IMR-90 (cell line): Measurements from ENCODE around the gene DCHS1. TPM values are rescaled to one million over a fixed set of nuclear protein-coding genes. Genes with fewer than 3 reads are reported as not detected.

Source experiments
- ATAC-seq: fragments of 200-7000 bp; cut with Tn5 transposase; 2 replicates; pipeline ENCODE4 v1.9.1; 2020; ENCODE audit warnings: low read depth, mild to moderate bottlenecking, moderate library complexity
- BruUV-seq: library from RNA; stranded (reverse); fragments of 400-500 nt; replicated peaks from 2 replicates; lab custom pipeline; 2021; lab: Mats Ljungman, UMichigan
- CTCF ChIA-PET: fragments of 300-600 bp; formaldehyde crosslinking; extraction: SDS; loops from one replicate; lab custom pipeline; 2021; ENCODE audit warnings: antibody characterized with exemption; lab: Yijun Ruan, JAX
- POLR2A ChIA-PET: fragments of 300-600 bp; sonication (Branson Sonifier 250); formaldehyde crosslinking; loops from one replicate; lab custom pipeline; 2022; ENCODE audit warnings: antibody characterized with exemption; ENCODE audit not compliant: unreplicated experiment; lab: Charles Lee
- DNase-seq: peaks from one replicate; pipeline ENCODE4 v3.0.0; 2013
- H2AFZ ChIP-seq: replicated peaks from 2 replicates; pipeline ENCODE3; 2013; ENCODE audit warnings: low read length, mild to moderate bottlenecking; ENCODE audit not compliant: poor library complexity
- H2AK5ac ChIP-seq: 2 replicates; pipeline ENCODE4 v1.6.1; 2013; ENCODE audit warnings: low read depth, low read length, inconsistent platforms
- H2AK9ac ChIP-seq: replicated peaks from 2 replicates; pipeline ENCODE3; 2013; ENCODE audit warnings: mild to moderate bottlenecking, low read depth, low read length, moderate library complexity; ENCODE audit not compliant: poor library complexity
- H2BK120ac ChIP-seq: 2 replicates; pipeline ENCODE4 v1.6.1; 2013; ENCODE audit warnings: low read depth, low read length, inconsistent platforms
- H2BK15ac ChIP-seq: 3 replicates; pipeline ENCODE4 v1.6.1; 2013; ENCODE audit warnings: low read depth, low read length, inconsistent platforms
- H2BK20ac ChIP-seq: 2 replicates; pipeline ENCODE4 v1.6.1; 2013; ENCODE audit warnings: low read depth, mild to moderate bottlenecking, inconsistent platforms, low read length, moderate library complexity
- H2BK5ac ChIP-seq: 2 replicates; pipeline ENCODE4 v1.6.1; 2013; ENCODE audit warnings: mild to moderate bottlenecking, low read depth, low read length, inconsistent platforms; ENCODE audit not compliant: poor library complexity, severe bottlenecking
- H3K14ac ChIP-seq: replicated peaks from 2 replicates; pipeline ENCODE4 v1.6.1; 2013; ENCODE audit warnings: low read depth, low read length, inconsistent platforms
- H3K18ac ChIP-seq: 2 replicates; pipeline ENCODE4 v1.6.1; 2013; ENCODE audit warnings: low read depth, low read length, control low read depth
- H3K23ac ChIP-seq: 2 replicates; pipeline ENCODE4 v1.6.1; 2013; ENCODE audit warnings: low read depth, low read length, inconsistent platforms
- H3K27ac ChIP-seq: 2 replicates; pipeline ENCODE4 v1.5.1; 2013; ENCODE audit warnings: mild to moderate bottlenecking, control low read depth, low read length; ENCODE audit not compliant: insufficient read depth
- H3K27me3 ChIP-seq: 2 replicates; pipeline ENCODE4 v1.6.1; 2013; ENCODE audit warnings: low read length; ENCODE audit not compliant: control insufficient read depth, insufficient read depth
- H3K36me3 ChIP-seq: 2 replicates; pipeline ENCODE4 v1.6.1; 2013; ENCODE audit warnings: low read length, mixed read lengths; ENCODE audit not compliant: control insufficient read depth, insufficient read depth
- H3K4ac ChIP-seq: 2 replicates; pipeline ENCODE4 v1.6.1; 2013; ENCODE audit warnings: low read depth, low read length, inconsistent platforms
- H3K4me1 ChIP-seq: 2 replicates; pipeline ENCODE4 v1.6.1; 2013; ENCODE audit warnings: low read length, mixed read lengths; ENCODE audit not compliant: control insufficient read depth, insufficient read depth
- H3K4me2 ChIP-seq: 2 replicates; pipeline ENCODE4 v1.6.1; 2013; ENCODE audit warnings: low read depth, mild to moderate bottlenecking, control low read depth, low read length, moderate library complexity
- H3K4me3 ChIP-seq: 2 replicates; pipeline ENCODE4 v1.5.1; 2013; ENCODE audit warnings: low read depth, mild to moderate bottlenecking, control low read depth, low read length, moderate library complexity; ENCODE audit not compliant: insufficient read depth
- H3K56ac ChIP-seq: 2 replicates; pipeline ENCODE4 v1.6.1; 2013; ENCODE audit warnings: low read length, inconsistent platforms; ENCODE audit not compliant: insufficient read depth; ENCODE audit errors: extremely low read depth
- H3K79me1 ChIP-seq, 2 experiments: 2 replicates each; pipeline ENCODE4 v1.6.1; 2013; ENCODE audit warnings: low read length in 2 of 2, inconsistent platforms in 1 of 2, low read depth in 1 of 2
- H3K9ac ChIP-seq: 2 replicates; pipeline ENCODE4 v1.6.1; 2013; ENCODE audit warnings: low read depth, low read length, control low read depth
- H3K9me1 ChIP-seq: 2 replicates; pipeline ENCODE4 v1.6.1; 2013; ENCODE audit warnings: low read length, inconsistent platforms; ENCODE audit not compliant: insufficient read depth
- H3K9me3 ChIP-seq: 2 replicates; pipeline ENCODE4 v1.6.1; 2013; ENCODE audit warnings: low read length; ENCODE audit not compliant: control insufficient read depth, insufficient read depth
- H4K20me1 ChIP-seq: 2 replicates; pipeline ENCODE4 v1.6.1; 2013; ENCODE audit warnings: low read length, inconsistent platforms; ENCODE audit not compliant: insufficient read depth
- H4K5ac ChIP-seq: 2 replicates; pipeline ENCODE4 v1.6.1; 2013; ENCODE audit warnings: mild to moderate bottlenecking, low read depth, low read length, control low read depth
- H4K8ac ChIP-seq, 2 experiments: 2 replicates each; pipeline ENCODE4 v1.6.1; 2013; ENCODE audit warnings: low read depth in 2 of 2, low read length in 2 of 2, control low read depth in 1 of 2, inconsistent platforms in 1 of 2
- H4K91ac ChIP-seq: 2 replicates; pipeline ENCODE4 v1.6.1; 2013; ENCODE audit warnings: low read depth, low read length, inconsistent platforms; ENCODE audit not compliant: insufficient read depth
- BHLHE40 ChIP-seq: fragments of 150-350 bp; IDR thresholded peaks from 2 replicates; pipeline ENCODE4 v1.6.1; 2016; ENCODE audit warnings: mild to moderate bottlenecking, low read depth, low read length
- MAFK ChIP-seq: IDR thresholded peaks from 2 replicates; pipeline ENCODE4 v1.6.1; 2012; ENCODE audit warnings: low read depth, low read length, improper control_type of control experiment
- POLR2A ChIP-seq: IDR thresholded peaks from 2 replicates; pipeline ENCODE4 v1.6.1; 2012; ENCODE audit warnings: mild to moderate bottlenecking, low read depth, low read length
- RCOR1 ChIP-seq: IDR thresholded peaks from 2 replicates; pipeline ENCODE4 v1.6.1; 2012; ENCODE audit warnings: mild to moderate bottlenecking, low read length, improper control_type of control experiment; ENCODE audit not compliant: insufficient replicate concordance
- RFX5 ChIP-seq: IDR thresholded peaks from 2 replicates; pipeline ENCODE4 v1.8.0; 2012; ENCODE audit warnings: low read depth, mild to moderate bottlenecking, low read length, moderate library complexity
- WGBS, 2 experiments: methylation state at CpG; one replicate each; pipeline versions ENCODE4 v1.1.5 to v1.1.7; 2013; ENCODE audit warnings: missing lambda C conversion rate in 2 of 2; ENCODE audit not compliant: insufficient read length in 1 of 2; ENCODE audit errors: extremely low coverage in 2 of 2; 5-methylcytosine and 5-hydroxymethylcytosine counted together
- dilution Hi-C: fragments of 300-500 bp; cut with HindIII; formaldehyde crosslinking; loops from one replicate; pipeline ENCODE4 v1.14.3; 2018; ENCODE audit warnings: low sequenced_read_pairs; ENCODE audit not compliant: unreplicated experiment
- in situ Hi-C: fragments of 300-500 bp; cut with MboI; formaldehyde crosslinking; loops from 3 replicates; pipeline ENCODE4 v1.14.3; 2019; ENCODE audit warnings: low sequenced_read_pairs, inconsistent platforms, mixed read lengths
- intact Hi-C: fragments of 100-400 bp; cut with micrococcal nuclease; formaldehyde crosslinking; loops from 2 replicates; pipeline ENCODE4 v1.10.0; 2022
- polyA plus RNA-seq, 3 experiments: library from polyadenylated mRNA; depleted of rRNA; stranded (reverse); fragments of >200 nt; gene quantifications; 2 replicates each; pipeline ENCODE4 v1.2.3, GENCODE V29; 2012; ENCODE audit warnings: low replicate concordance in 1 of 3
- total RNA-seq: library from RNA; depleted of rRNA; stranded (reverse); fragments of >200 nt; gene quantifications from 2 replicates; pipeline ENCODE4 v1.2.3, GENCODE V29; 2012
- TF ChIP-seq, protein P1 (sequence below): fragments of 150-350 bp; IDR thresholded peaks from 2 replicates; pipeline ENCODE4 v1.6.1; 2016; ENCODE audit warnings: low read depth, mild to moderate bottlenecking, low read length, moderate library complexity, borderline replicate concordance

DCHS1 gene
- total and polyA plus RNA-seq, 2 of the 4 experiments (the other 2 are of a cell fraction), result 1.4 to 3.3 TPM

GRCh38 chr11:6681949-6682348 is 26.3 kb upstream of the DCHS1 start:
- Histone ChIP-seq H3K79me1 (peaks cover 13 to 27% of the 10 kb centered on the region in 2 experiments), H3K23ac (peak overlapping the region; percentile 90), H3K56ac (peak overlapping the region; percentile 82; the same call in 1 of the 2 replicates), H4K5ac (peak overlapping the region; percentile 23; the same call in 1 of the 2 replicates), H3K4me2 (peak overlapping the region; percentile 97), H2AFZ (no peak overlapping the region), H3K27me3 (no peaks in the 10 kb centered on the region), H2AK9ac (peak overlapping the region; percentile 99), H2BK20ac (no peak overlapping the region), H4K20me1 (peaks cover 7% of the 10 kb centered on the region; the same call in 1 of the 2 replicates), H3K4ac (peak overlapping the region; percentile 91), H3K14ac (peak overlapping the region; percentile 81), H2AK5ac (peak overlapping the region; percentile 90), H2BK15ac (no peak overlapping the region), H4K8ac (peak overlapping the region; percentile 77 to 85; a peak in 3 of 4 replicates), H3K27ac (peak overlapping the region; percentile 86), H3K36me3 (peaks cover 9% of the 10 kb centered on the region), H2BK5ac (peak overlapping the region; percentile 90), H4K91ac (no peak overlapping the region), H3K4me3 (peak overlapping the region; percentile 77), H3K9ac (peak overlapping the region; percentile 90), H3K9me1 (peaks cover 6% of the 10 kb centered on the region), H3K9me3 (no peaks in the 10 kb centered on the region), H3K4me1 (peaks cover 5% of the 10 kb centered on the region), H3K18ac (no peak overlapping the region), H2BK120ac (no peak overlapping the region)
- ChIA-PET POLR2A (no interaction called here), CTCF (interaction anchor here (0.6 to 2.7 kb wide), 6 partner anchors 19 to 303 kb away, joined by 3 to 17 read pairs (median 5); partner anchors contain the start of gene TPP1)
- intact Hi-C loops, result loop anchor here (5.0 kb wide), 2 partner anchors 200 to 305 kb away; partner anchors contain the start of genes ARFIP2 and TIMM10B
- WGBS, 2 experiments, result 10% methylated on average over 2 of the region's 5 CpGs; no CpG with 5 or more reads in 1 of the 2 experiments
- no peak for ATAC-seq
- TSS peak; percentile 51 for BruUV-seq
- TF ChIP-seq RCOR1, result no peak
- TF ChIP-seq, protein P1, sequence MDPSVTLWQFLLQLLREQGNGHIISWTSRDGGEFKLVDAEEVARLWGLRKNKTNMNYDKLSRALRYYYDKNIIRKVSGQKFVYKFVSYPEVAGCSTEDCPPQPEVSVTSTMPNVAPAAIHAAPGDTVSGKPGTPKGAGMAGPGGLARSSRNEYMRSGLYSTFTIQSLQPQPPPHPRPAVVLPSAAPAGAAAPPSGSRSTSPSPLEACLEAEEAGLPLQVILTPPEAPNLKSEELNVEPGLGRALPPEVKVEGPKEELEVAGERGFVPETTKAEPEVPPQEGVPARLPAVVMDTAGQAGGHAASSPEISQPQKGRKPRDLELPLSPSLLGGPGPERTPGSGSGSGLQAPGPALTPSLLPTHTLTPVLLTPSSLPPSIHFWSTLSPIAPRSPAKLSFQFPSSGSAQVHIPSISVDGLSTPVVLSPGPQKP, result no peak
- no peak for TF ChIP-seq MAFK
- no peak for TF ChIP-seq BHLHE40
- TF ChIP-seq RFX5, result no peak
- TF ChIP-seq POLR2A, result no peak
- in situ Hi-C loops, result loop anchor here (5.0 to 10.0 kb wide), 2 partner anchors 65 to 297 kb away; partner anchors contain the start of gene TPP1
- dilution Hi-C loops, result no loop called here
- DNase-seq, result peak; percentile 28
